ENCODE data around the gene YIF1B.

GRCh38 chr19:38303517-38304351 lies 12.0 kb downstream of the YIF1B start, which contains the start of gene C19orf33:
- TF ChIP-seq CTCF (IDR thresholded peaks at IDR 0.05) (no peak), POLR2A (IDR thresholded peaks at IDR 0.05) (no peak), EP300 (IDR thresholded peaks at IDR 0.05) (no peak)
